Breast epithelium (tissue), 4 donors: Measurements from ENCODE around the gene PADI1. TPM values are rescaled to one million over a fixed set of nuclear protein-coding genes. Genes with fewer than 3 reads are reported as not detected.

Experiments used
- DNase-seq, 2 donors: peaks; one replicate each; pipeline ENCODE4 v3.0.0-alpha.2; 2019; ENCODE audit warnings: low spot score in 2 of 2
- H3K27ac ChIP-seq, 2 donors: fragments of 200-600 bp; sonication (generic) in 1 of 2; one replicate each; pipeline ENCODE4 v1.5.1; 2016 to 2019; ENCODE audit warnings: mild to moderate bottlenecking in 1 of 2
- H3K27me3 ChIP-seq, 2 donors: fragments of 200-600 bp; sonication (generic) in 1 of 2; one replicate each; pipeline versions ENCODE4 v1.5.1 to v1.6.0; 2017 to 2019; ENCODE audit warnings: control low read depth in 1 of 2, mild to moderate bottlenecking in 1 of 2
- H3K36me3 ChIP-seq: fragments of 200-600 bp; one replicate; pipeline ENCODE4 v1.5.1; 2019
- H3K4me1 ChIP-seq, 2 donors: fragments of 200-600 bp; sonication (generic); one replicate each; pipeline ENCODE4 v1.5.1; 2016 to 2019; ENCODE audit warnings: control low read depth in 1 of 2
- H3K4me3 ChIP-seq, 3 donors: fragments of 200-600 bp; sonication (generic); 1 replicate in 2 of 3; 2 replicates in 1 of 3; pipeline ENCODE4 v1.5.1; 2016 to 2019; ENCODE audit warnings: mild to moderate bottlenecking in 3 of 3, moderate library complexity in 2 of 3
- H3K9me3 ChIP-seq, 2 donors: fragments of 200-600 bp; sonication (generic) in 1 of 2; one replicate each; pipeline ENCODE4 v1.5.1; 2016 to 2019; ENCODE audit warnings: control low read depth in 1 of 2
- POLR2A ChIP-seq: fragments of 450-650 bp; IDR thresholded peaks from one replicate; pipeline ENCODE4 v1.6.1; 2016; ENCODE audit warnings: antibody characterized with exemption, mild to moderate bottlenecking, moderate library complexity
- POLR2AphosphoS5 ChIP-seq, 3 donors: sonication (generic); formaldehyde crosslinking; IDR thresholded peaks; one replicate each; pipeline ENCODE4 v1.6.1; 2017; ENCODE audit warnings: antibody characterized with exemption in 3 of 3
- intact Hi-C: fragments of 100-400 bp; cut with DNase I; formaldehyde crosslinking; loops from one replicate; pipeline ENCODE4 v1.15.1; 2023; ENCODE audit warnings: low total_unique reads
- total RNA-seq, 3 donors: library from RNA; depleted of rRNA; stranded (reverse); fragments of >200 nt; gene quantifications; one replicate each; pipeline ENCODE4 v1.1.0, GENCODE V29; 2016
- TF ChIP-seq, protein P1 (sequence below), 3 donors: fragments of 450-650 bp; IDR thresholded peaks; one replicate each; pipeline ENCODE4 v1.5.1; 2016 to 2017; ENCODE audit warnings: antibody characterized with exemption in 3 of 3, mild to moderate bottlenecking in 3 of 3, moderate library complexity in 3 of 3

The PADI1 gene
- total RNA-seq, 3 donors from 2014 or later, result 0.33 TPM; not detected in 2

DNA sequence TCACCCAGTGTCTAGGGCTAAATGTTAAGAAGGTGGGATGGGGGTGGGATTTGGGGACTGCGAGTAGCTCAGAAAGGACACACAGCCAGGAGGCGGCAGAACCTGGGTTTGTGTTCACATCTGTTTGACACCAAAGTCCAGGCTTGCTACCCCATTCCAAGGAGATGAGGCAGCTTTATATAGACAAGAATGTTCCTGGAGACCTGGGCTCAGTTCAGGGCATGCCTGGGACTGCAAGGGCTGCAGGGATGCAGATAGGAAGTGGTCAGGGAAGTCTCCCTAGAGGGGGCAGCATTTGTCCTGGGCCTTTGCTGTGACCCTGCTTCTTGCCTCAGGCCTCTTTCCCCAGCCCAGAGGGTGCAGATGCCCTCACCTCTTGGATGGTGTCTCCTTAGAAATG, 60.2 kb downstream of the PADI1 start:
- H3K4me1 ChIP-seq, result no peaks in the 10 kb centered on the region
- no peaks in the 10 kb centered on the region for H3K36me3 ChIP-seq
- TF ChIP-seq, protein P1, sequence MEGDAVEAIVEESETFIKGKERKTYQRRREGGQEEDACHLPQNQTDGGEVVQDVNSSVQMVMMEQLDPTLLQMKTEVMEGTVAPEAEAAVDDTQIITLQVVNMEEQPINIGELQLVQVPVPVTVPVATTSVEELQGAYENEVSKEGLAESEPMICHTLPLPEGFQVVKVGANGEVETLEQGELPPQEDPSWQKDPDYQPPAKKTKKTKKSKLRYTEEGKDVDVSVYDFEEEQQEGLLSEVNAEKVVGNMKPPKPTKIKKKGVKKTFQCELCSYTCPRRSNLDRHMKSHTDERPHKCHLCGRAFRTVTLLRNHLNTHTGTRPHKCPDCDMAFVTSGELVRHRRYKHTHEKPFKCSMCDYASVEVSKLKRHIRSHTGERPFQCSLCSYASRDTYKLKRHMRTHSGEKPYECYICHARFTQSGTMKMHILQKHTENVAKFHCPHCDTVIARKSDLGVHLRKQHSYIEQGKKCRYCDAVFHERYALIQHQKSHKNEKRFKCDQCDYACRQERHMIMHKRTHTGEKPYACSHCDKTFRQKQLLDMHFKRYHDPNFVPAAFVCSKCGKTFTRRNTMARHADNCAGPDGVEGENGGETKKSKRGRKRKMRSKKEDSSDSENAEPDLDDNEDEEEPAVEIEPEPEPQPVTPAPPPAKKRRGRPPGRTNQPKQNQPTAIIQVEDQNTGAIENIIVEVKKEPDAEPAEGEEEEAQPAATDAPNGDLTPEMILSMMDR (IDR thresholded peaks at IDR 0.05), result no peak
- TF ChIP-seq POLR2AphosphoS5 (IDR thresholded peaks at IDR 0.05) (no peak), POLR2A (no peak)
- no peak overlapping the region for H3K4me3 ChIP-seq
- H3K9me3 ChIP-seq, result no peaks in the 10 kb centered on the region
- no peaks in the 10 kb centered on the region for H3K27me3 ChIP-seq
- no peak overlapping the region for H3K27ac ChIP-seq
- intact Hi-C loops, result no loop called here
- DNase-seq, result no peak

DNA sequence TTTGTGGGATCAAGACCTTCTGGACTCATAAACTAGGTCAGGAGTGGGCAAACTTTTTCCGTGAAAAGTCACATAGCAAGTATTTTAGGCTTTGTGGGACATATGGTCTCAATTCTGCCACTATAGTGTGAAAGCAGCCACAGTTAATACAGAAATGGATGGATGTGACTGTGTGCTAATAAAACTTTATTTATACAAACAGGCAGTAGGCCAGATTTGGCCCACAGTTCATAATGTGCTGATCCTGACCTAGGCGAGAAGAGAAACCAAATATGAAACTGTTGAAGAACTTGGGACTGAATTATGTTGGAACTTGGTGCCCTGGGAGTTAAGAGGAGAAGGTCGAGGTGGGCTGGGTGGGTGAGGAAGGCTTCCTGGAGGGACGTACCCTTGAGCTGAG, 61.0 kb downstream of the PADI1 start:
- no peak overlapping the region for H3K27ac ChIP-seq
- H3K36me3 ChIP-seq, result no peaks in the 10 kb centered on the region
- no peaks in the 10 kb centered on the region for H3K9me3 ChIP-seq
- no peak overlapping the region for H3K4me3 ChIP-seq
- no peak for DNase-seq
- H3K27me3 ChIP-seq, result no peaks in the 10 kb centered on the region
- intact Hi-C loops, result no loop called here
- no peak for TF ChIP-seq POLR2AphosphoS5 (IDR thresholded peaks at IDR 0.05)
- TF ChIP-seq, protein P1 (IDR thresholded peaks at IDR 0.05), result no peak
- no peak for TF ChIP-seq POLR2A
- no peaks in the 10 kb centered on the region for H3K4me1 ChIP-seq

DNA sequence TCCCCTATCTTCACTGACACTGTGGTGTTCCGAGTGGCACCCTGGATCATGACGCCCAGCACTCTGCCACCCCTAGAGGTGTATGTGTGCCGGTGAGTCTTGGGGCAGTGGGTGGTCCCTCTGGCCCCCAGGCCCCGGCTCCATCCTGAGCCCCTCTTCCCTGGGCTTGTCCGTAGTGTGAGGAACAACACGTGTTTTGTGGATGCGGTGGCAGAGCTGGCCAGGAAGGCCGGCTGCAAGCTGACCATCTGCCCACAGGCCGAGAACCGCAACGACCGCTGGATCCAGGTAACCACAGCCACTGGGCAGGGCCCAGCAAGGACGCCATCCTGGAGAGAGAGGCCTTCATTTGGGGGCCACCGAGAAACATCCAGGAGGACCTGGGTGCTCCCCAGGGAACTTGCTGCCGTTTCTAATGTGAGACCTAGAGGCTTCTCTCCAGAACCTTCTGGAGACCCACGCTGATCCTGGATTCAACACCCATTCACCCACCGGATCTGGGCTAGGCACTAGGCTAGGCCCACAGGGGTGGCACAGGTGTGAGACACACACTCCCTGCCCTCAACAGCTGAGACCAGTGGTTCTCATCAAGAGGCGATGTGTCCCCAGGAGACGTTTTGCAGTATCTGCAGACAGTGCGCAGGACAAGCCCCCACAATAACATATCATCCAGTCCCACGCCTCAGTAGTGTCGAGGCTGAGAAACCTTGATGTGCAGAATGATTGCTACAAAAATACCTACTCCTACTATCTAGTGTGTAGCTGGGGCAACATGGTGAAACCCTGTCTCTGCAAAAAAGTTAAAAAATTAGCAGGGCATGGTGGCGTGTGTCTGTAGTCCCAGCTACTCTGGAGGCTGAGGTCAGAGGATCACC, 66.2 kb downstream of the PADI1 start:
- Histone ChIP-seq H3K36me3 (no peaks in the 10 kb centered on the region), H3K4me3 (no peak overlapping the region), H3K9me3 (no peaks in the 10 kb centered on the region), H3K4me1 (no peaks in the 10 kb centered on the region), H3K27ac (no peak overlapping the region), H3K27me3 (no peaks in the 10 kb centered on the region)
- intact Hi-C loops, result no loop called here
- TF ChIP-seq POLR2AphosphoS5 (IDR thresholded peaks at IDR 0.05), result no peak
- no peak for TF ChIP-seq POLR2A
- TF ChIP-seq, protein P1 (IDR thresholded peaks at IDR 0.05), result no peak
- no peak for DNase-seq

DNA sequence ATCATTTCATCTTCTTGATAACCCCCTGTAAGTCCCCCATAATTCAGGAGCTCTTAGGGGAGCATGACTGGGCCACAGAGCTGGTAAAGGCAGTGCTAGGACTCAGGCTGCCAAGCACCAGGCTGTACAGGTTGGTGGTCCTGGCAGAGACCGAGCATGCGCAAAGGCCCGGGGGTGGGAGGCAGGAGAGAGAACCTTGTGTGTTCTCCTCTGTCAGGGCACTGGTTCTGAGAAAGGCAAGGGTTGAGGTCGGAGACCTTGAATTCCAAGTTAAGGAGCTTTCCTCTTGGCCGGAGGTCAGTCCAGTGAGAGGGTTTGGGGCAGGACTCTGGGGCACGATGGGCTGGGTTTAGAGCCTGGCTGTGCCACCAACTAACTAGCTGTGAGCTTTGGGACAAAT, 67.1 kb downstream of the PADI1 start:
- Histone ChIP-seq H3K36me3 (no peaks in the 10 kb centered on the region), H3K4me1 (no peaks in the 10 kb centered on the region), H3K9me3 (no peaks in the 10 kb centered on the region), H3K4me3 (no peak overlapping the region), H3K27ac (no peak overlapping the region), H3K27me3 (no peaks in the 10 kb centered on the region)
- TF ChIP-seq POLR2A (no peak), POLR2AphosphoS5 (IDR thresholded peaks at IDR 0.05) (no peak)
- TF ChIP-seq, protein P1 (IDR thresholded peaks at IDR 0.05), result no peak
- no peak for DNase-seq
- intact Hi-C loops, result no loop called here

DNA sequence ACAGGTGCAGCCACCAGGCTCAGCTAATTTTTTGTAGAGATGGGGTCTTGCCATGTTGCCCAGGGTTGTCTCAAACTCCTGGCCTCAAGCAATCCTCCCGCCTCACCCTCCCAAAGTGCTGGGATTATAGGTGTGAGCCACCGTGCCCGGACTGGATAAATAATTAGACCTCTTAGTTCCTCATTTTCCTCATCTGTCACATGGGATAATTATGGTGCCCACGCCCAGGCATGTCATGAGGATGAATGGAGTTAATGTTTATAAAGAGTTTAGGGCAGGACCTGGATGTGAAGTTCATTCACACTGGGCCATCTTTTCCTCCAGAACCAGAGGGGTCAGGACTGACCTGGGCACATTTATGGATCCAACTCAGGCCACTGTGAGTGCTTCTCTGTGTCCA, 67.7 kb downstream of the PADI1 start:
- TF ChIP-seq, protein P1 (IDR thresholded peaks at IDR 0.05), result no peak
- TF ChIP-seq POLR2AphosphoS5 (IDR thresholded peaks at IDR 0.05) (no peak), POLR2A (no peak)
- intact Hi-C loops, result no loop called here
- DNase-seq, result no peak

More for the DNA sequence above, 67.7 kb downstream of the PADI1 start:
- H3K4me3 ChIP-seq, result no peak overlapping the region
- H3K4me1 ChIP-seq, result no peaks in the 10 kb centered on the region
- no peaks in the 10 kb centered on the region for H3K36me3 ChIP-seq
- H3K27ac ChIP-seq, result no peak overlapping the region
- no peaks in the 10 kb centered on the region for H3K27me3 ChIP-seq
- H3K9me3 ChIP-seq, result no peaks in the 10 kb centered on the region
